Measurements from ENCODE around the gene ACAD10. TPM values are rescaled to one million over a fixed set of nuclear protein-coding genes. Genes with fewer than 3 reads are reported as not detected.

The ACAD10 gene
- total and polyA plus RNA-seq, 2 of the 13 experiments (the other 11 are each of a cell fraction or from before 2014, with no cell fraction given) = 15.2 to 16.3 TPM

GRCh38 chr12:111685811-111686573 is at the start of gene ACAD10, which contains the start of gene BRAP (continued):
- no peak for TF ChIP-seq MNT (IDR thresholded peaks at IDR 0.05)
- TF ChIP-seq, protein P1, sequence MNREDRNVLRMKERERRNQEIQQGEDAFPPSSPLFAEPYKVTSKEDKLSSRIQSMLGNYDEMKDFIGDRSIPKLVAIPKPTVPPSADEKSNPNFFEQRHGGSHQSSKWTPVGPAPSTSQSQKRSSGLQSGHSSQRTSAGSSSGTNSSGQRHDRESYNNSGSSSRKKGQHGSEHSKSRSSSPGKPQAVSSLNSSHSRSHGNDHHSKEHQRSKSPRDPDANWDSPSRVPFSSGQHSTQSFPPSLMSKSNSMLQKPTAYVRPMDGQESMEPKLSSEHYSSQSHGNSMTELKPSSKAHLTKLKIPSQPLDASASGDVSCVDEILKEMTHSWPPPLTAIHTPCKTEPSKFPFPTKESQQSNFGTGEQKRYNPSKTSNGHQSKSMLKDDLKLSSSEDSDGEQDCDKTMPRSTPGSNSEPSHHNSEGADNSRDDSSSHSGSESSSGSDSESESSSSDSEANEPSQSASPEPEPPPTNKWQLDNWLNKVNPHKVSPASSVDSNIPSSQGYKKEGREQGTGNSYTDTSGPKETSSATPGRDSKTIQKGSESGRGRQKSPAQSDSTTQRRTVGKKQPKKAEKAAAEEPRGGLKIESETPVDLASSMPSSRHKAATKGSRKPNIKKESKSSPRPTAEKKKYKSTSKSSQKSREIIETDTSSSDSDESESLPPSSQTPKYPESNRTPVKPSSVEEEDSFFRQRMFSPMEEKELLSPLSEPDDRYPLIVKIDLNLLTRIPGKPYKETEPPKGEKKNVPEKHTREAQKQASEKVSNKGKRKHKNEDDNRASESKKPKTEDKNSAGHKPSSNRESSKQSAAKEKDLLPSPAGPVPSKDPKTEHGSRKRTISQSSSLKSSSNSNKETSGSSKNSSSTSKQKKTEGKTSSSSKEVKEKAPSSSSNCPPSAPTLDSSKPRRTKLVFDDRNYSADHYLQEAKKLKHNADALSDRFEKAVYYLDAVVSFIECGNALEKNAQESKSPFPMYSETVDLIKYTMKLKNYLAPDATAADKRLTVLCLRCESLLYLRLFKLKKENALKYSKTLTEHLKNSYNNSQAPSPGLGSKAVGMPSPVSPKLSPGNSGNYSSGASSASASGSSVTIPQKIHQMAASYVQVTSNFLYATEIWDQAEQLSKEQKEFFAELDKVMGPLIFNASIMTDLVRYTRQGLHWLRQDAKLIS (CRISPR knock-in tag; IDR thresholded peaks at IDR 0.05) = peak; percentile 28; the same call in 1 of the 2 replicates
- TF ChIP-seq CBFB (CRISPR knock-in tag; IDR thresholded peaks at IDR 0.05) = peak; percentile 85
- no peak for TF ChIP-seq PLSCR1 (CRISPR knock-in tag; IDR thresholded peaks at IDR 0.05; ENCODE audit: borderline replicate concordance)
- TF ChIP-seq, protein P2, sequence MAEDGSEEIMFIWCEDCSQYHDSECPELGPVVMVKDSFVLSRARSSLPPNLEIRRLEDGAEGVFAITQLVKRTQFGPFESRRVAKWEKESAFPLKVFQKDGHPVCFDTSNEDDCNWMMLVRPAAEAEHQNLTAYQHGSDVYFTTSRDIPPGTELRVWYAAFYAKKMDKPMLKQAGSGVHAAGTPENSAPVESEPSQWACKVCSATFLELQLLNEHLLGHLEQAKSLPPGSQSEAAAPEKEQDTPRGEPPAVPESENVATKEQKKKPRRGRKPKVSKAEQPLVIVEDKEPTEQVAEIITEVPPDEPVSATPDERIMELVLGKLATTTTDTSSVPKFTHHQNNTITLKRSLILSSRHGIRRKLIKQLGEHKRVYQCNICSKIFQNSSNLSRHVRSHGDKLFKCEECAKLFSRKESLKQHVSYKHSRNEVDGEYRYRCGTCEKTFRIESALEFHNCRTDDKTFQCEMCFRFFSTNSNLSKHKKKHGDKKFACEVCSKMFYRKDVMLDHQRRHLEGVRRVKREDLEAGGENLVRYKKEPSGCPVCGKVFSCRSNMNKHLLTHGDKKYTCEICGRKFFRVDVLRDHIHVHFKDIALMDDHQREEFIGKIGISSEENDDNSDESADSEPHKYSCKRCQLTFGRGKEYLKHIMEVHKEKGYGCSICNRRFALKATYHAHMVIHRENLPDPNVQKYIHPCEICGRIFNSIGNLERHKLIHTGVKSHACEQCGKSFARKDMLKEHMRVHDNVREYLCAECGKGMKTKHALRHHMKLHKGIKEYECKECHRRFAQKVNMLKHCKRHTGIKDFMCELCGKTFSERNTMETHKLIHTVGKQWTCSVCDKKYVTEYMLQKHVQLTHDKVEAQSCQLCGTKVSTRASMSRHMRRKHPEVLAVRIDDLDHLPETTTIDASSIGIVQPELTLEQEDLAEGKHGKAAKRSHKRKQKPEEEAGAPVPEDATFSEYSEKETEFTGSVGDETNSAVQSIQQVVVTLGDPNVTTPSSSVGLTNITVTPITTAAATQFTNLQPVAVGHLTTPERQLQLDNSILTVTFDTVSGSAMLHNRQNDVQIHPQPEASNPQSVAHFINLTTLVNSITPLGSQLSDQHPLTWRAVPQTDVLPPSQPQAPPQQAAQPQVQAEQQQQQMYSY (CRISPR knock-in tag; IDR thresholded peaks at IDR 0.05) = no peak
- TF ChIP-seq ATF1 (CRISPR knock-in tag; IDR thresholded peaks at IDR 0.05) = peak; percentile 58; the same call in 1 of the 2 replicates
- no peak for TF ChIP-seq U2AF1 (optimal IDR thresholded peaks at IDR 0.05; ENCODE audit: low read depth, low read length)
- peak; percentile 37; the same call in 1 of the 2 replicates for TF ChIP-seq MTERF4 (CRISPR knock-in tag; IDR thresholded peaks at IDR 0.05)
- no peak for TF ChIP-seq ZNF570 (CRISPR knock-in tag; IDR thresholded peaks at IDR 0.05; ENCODE audit: borderline replicate concordance)
- no peak for TF ChIP-seq ZNF337 (CRISPR knock-in tag; IDR thresholded peaks at IDR 0.05; ENCODE audit: borderline replicate concordance, low read depth)
- TF ChIP-seq ZNF775 (CRISPR knock-in tag; IDR thresholded peaks at IDR 0.05; ENCODE audit: borderline replicate concordance) = no peak
- TF ChIP-seq, protein P3, sequence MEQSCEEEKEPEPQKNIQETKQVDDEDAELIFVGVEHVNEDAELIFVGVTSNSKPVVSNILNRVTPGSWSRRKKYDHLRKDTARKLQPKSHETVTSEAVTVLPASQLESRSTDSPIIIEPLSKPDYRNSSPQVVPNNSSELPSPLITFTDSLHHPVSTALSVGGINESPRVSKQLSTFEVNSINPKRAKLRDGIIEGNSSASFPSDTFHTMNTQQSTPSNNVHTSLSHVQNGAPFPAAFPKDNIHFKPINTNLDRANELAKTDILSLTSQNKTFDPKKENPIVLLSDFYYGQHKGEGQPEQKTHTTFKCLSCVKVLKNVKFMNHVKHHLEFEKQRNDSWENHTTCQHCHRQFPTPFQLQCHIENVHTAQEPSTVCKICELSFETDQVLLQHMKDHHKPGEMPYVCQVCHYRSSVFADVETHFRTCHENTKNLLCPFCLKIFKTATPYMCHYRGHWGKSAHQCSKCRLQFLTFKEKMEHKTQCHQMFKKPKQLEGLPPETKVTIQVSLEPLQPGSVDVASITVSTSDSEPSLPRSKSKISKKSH (CRISPR knock-in tag; IDR thresholded peaks at IDR 0.05; ENCODE audit: borderline replicate concordance) = peak; percentile 85
- peak; percentile 98 for TF ChIP-seq PHF20 (CRISPR knock-in tag; IDR thresholded peaks at IDR 0.05)
- peak; percentile 91 for TF ChIP-seq ASH2L (IDR thresholded peaks at IDR 0.05; ENCODE audit: insufficient read length, low read depth, low read length)

Measured in HepG2 (cell line).